Measurements from ENCODE around the gene FOXB2.

The FOXB2 gene

GRCh38 chr9:77066388-77066787 is 46.9 kb downstream of the FOXB2 start:
- no peak for DNase-seq
- no peak for ATAC-seq
